SIG-M5 treated with dmso at 0.1 percent for 504 hours (cell line): ENCODE measurements around the gene ATAD3A.
"Not testable (repeated sequence)": the region's sequence is repeated elsewhere in the genome, so short reads cannot be mapped to it uniquely, and the experiment has no call there.

Source experiments
- DNase-seq: peaks from one replicate; lab custom pipeline; 2025; ENCODE audit not compliant: unreplicated experiment; lab: John Stamatoyannopoulos, UW

ATAD3A gene

GRCh38 chr1:1521331-1521730 is 9.4 kb downstream of the ATAD3A start:
- no peak for DNase-seq

DNA sequence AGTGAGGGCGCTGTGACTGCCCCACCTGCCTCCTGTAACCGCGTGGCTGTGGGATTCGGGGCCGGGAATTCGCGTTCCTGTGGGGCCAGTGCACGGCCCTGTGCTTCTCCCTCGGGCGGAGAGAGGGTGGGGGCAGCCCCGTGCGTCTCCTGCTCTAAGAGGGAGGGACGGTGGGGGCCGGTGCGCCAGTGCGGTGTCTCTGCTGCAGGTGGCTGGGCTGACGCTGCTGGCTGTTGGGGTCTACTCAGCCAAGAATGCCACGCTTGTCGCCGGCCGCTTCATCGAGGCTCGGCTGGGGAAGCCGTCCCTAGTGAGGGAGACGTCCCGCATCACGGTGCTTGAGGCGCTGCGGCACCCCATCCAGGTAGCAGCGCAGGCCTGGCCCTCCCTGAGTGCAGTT is 10.6 kb downstream of the ATAD3A start:
- DNase-seq = not testable (repeated sequence)

GRCh38 chr1:1523226-1523625 is 11.3 kb downstream of the ATAD3A start:
- not testable (repeated sequence) for DNase-seq

GRCh38 chr1:1523651-1524050 is 11.7 kb downstream of the ATAD3A start:
- not testable (repeated sequence) for DNase-seq

DNA sequence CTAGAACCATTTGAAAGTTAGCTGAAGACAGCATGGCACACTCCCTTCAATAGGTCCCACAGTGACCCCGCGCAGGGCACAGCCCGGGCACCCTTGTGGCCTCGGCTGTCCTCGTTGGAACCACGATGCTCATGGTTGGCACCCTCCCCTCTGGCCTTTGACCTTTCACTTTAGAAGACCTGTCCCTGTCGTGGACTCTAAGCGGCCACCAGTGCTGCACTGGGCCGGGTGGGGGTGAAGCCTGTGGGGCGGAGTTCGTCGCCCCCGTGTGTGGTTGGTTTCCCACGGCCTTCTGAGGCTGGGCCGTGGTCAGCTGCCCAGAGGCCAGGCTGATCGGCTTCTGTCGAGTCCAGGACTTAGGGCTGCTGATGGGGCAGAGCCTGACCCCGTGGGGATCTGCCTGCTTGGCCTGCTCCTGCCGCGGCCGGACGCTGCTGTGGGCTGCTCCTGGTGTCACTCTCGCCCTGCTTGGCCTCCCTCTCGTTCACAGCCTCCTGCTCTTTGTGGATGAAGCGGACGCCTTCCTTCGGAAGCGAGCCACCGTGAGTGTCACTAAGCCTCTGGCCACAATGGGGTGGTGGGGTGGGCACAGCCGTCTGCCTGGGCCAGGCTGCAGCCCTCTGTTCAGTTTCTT is 12.9 kb downstream of the ATAD3A start:
- DNase-seq = not testable (repeated sequence)

GRCh38 chr1:1526476-1526875 is 14.5 kb downstream of the ATAD3A start:
- DNase-seq = not testable (repeated sequence)

DNA sequence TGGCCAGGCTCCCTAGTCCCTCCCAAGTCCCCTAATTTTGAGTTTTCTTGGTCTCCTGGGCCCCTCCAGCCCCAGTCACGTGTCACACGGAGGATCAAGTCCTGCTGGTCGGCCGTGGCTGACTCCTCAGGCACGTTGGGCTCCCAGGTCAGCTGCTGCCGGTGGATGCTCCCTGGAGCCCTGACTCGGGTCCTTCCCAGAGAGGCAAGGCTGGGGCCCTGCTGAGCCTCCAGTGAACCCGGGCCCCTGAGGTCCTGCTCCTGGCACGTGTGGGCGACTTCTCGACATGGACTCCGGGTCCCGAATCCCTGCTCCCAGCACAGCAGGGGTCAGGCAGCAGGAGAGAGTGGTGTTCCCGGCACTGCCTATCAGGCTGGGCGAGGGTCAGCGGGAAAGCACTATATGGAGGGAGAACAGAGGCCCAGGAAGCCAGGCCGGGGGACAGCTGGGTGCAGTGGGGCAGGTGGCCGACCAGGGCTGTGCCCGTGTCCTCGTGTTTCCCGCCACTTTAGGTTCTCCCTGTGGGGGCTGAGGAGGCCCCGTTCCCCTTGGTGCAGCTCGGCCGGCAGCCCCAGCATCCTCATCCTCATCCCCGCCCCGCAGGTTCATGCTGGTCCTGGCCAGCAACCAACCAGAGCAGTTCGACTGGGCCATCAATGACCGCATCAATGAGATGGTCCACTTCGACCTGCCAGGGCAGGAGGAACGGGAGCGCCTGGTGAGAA is 15.3 kb downstream of the ATAD3A start:
- no peak for DNase-seq

DNA sequence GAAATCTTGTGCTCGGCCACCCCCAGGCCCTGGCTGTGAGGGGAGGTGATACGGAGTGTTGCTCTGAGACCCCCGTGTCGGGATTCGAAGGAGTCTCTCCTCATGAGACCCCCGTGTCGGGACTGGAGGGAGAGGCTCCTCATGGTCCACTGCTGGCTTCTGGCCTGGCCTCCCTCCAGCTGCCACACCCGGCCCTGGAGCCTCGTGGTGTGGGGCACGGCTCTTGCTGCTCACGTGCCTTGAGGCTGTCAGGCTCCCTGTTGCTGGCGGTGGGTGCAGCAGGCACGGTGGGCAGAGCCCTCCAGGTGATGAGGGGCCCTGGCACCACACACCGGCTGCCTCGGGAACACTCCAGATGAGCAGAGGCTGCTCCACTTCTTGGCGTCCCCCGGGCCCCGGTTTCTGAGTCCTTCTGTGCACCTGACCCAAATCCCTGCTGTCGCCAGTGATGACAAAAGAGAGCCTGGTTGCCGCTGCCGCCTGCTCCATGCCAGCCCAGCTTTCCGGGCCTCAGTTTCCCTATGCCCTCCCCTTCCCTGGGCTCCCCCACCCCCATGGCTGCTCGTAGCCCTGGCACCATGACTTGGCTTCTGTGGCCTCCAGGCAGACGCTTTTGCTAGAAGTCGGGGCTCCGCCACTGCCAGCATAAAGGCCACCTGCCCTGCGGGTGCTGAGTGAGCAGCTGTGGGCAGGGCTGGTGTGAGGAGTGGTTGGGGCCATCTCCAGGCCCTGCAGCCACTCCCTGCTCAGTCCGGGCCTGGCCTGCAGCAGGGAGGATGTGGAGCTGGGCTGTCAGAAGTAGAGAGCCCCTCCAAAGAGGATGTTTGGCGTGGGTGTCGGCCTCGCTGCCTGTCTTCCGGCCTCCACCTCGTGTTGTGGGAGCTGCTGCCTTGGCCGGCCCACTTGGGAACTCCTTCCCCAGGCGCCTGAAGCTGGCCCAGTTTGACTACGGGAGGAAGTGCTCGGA is 16.6 kb downstream of the ATAD3A start:
- no peak for DNase-seq

DNA sequence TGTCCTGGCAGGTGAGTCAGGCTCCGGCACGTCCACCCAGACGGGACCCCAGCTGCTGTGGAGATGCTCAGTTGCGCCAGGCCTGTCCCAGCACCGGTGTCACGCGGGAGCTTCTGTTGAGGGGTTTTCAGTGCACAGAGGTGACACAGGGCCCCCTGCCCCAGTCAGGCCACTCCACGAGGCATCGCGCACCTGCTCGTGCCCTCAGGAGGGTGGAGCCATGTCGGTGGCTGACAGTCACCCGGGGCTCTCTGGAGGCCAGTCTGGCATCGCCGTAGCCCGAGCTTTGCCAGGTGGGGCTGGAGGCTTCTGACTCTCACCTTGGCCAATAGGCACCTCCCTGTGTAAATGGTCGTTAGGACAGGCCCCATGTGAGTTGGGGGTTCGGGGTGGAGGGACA is 17.4 kb downstream of the ATAD3A start:
- DNase-seq = no peak

DNA sequence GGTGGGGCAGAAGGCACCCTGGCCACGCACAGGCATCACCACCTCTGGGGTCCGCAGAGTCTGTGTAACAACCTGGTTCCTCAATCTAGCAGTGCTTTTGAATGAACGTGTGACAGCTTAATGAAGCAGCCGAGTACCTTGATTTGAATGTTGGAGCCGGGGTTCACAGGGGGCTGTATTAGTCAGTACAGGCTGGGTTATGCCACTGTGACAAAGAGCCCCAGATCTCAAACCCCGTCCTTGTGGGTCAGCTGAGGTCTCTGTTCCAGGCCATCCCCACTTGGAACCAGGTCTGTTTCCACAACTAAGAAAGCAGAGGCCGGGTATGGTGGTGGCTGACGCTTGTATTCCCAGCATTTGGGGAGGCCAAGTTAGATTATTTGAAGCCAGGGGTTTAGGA is 18.0 kb downstream of the ATAD3A start:
- no peak for DNase-seq

GRCh38 chr1:1531947-1532346 is 20.0 kb downstream of the ATAD3A start:
- DNase-seq = no peak

- DNase-seq = not testable (repeated sequence)
Measured at GRCh38 chr1:1533176-1533893, 21.4 kb downstream of the ATAD3A start.

GRCh38 chr1:1533894-1534291 is 21.9 kb downstream of the ATAD3A start:
- DNase-seq = not testable (repeated sequence)

DNA sequence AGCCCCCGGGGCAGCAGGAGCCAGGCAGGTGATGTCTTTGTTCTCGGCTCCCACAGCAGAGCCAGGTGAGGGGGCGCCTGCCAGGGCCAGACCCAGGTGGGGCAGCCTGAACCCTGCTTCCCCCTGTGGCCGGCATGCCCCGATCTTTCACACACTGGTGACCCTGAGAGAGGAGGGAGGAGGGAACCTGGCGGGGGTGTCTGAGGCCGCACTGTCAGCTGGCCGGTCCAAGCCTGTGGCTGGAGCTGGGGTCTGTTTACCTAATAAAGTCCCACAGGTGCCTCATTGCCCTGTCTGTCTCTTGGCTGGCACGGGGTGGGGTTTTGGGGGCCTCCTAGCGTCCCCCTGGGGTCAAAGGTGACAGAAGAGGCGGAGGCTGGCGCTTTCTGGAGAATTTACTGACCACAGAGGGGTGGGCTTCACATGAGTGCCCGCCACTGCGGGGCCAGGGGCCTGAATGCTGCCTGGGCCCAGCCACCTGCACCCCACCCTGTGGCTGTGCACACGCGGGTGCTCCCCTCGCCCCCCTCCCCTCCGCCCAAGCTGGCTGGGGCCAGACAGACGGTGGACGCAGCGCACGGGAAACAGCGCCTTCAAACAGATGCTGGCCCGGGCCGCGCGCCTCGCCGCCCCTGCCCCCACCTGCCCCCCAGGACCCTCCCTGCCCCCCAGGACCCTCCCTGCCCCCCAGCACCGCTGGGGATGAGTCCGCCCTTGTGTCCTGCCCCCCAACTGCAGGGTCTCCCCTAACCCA is 22.6 kb downstream of the ATAD3A start:
- DNase-seq = no peak

GRCh38 chr1:1535201-1536018 is 23.4 kb downstream of the ATAD3A start:
- DNase-seq = no peak

- no peak for DNase-seq
Measured at GRCh38 chr1:1536019-1536937, 24.3 kb downstream of the ATAD3A start.

- no peak for DNase-seq
Measured at GRCh38 chr1:1536938-1537546, 25.1 kb downstream of the ATAD3A start.
